Right renal pelvis (tissue), 4 donors: ENCODE results near the gene FLAD1. TPM values are rescaled to one million over a fixed set of nuclear protein-coding genes. Genes with fewer than 3 reads are reported as not detected.
A peak's percentile ranks its signal among the peaks of the same experiment; 100 is the strongest.

Source experiments
- DNase-seq, 4 donors: peaks; one replicate each; pipeline ENCODE4 v3.0.0-alpha.2; 2013; ENCODE audit warnings: low read depth in 4 of 4, low spot score in 3 of 4, missing footprints in 1 of 4
- polyA plus RNA-seq, 4 donors: library from polyadenylated mRNA; unstranded; fragments of 120-200 nt; gene quantifications; one replicate each; pipeline ENCODE4 v1.2.1, GENCODE V29; 2013; ENCODE audit not compliant: insufficient read length in 4 of 4

The FLAD1 gene
- polyA plus RNA-seq, 4 donors = 29.7 to 31.6 (median 30.8) TPM

DNA sequence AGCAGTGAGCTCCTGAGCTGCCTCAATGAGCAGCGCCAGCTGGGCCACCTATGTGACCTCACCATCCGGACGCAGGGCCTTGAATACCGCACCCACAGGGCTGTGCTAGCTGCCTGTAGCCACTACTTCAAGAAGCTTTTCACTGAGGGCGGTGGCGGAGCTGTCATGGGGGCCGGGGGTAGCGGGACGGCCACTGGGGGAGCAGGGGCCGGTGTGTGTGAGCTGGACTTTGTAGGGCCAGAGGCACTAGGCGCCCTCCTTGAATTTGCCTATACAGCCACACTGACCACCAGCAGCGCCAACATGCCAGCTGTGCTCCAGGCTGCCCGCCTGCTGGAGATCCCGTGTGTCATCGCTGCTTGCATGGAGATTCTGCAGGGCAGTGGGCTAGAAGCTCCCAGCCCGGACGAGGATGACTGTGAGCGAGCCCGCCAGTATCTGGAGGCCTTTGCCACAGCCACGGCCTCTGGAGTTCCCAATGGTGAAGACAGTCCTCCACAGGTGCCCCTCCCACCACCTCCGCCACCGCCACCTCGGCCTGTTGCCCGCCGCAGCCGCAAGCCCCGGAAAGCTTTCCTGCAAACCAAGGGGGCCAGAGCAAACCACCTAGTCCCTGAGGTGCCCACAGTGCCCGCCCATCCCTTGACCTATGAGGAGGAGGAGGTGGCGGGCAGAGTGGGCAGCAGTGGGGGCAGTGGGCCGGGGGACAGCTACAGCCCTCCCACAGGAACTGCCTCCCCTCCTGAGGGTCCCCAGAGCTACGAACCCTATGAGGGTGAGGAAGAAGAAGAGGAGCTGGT, 31.8 kb downstream of the FLAD1 start:
- DNase-seq = no peak

DNA sequence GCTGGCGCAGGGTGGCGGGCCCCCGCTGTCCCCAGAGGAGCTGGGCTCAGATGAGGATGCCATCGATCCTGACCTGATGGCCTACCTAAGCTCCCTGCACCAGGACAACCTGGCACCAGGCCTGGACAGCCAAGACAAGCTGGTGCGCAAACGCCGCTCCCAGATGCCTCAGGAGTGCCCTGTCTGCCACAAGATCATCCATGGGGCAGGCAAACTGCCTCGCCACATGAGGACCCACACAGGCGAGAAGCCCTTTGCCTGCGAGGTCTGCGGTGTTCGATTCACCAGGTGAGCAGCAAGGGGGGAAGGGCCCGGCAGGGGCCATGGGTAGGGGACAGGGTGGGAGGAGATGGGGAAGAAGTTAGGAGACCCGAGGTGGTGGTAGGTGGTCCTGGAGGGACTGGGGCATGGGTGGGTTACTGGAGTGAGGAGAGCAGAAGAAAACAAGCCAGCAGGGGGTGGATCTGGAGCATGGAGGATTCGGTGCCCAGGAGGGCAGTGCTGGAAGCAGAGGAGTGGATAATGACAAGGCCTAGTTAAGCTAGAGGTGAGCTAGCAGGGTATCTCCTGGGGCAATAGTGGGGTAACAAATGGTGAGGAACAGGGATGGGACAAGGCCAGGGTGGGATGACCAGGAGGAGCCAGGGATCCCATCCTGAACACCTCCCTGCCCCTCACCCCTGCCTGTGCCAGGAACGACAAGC, 32.5 kb downstream of the FLAD1 start:
- DNase-seq = no peak

DNA sequence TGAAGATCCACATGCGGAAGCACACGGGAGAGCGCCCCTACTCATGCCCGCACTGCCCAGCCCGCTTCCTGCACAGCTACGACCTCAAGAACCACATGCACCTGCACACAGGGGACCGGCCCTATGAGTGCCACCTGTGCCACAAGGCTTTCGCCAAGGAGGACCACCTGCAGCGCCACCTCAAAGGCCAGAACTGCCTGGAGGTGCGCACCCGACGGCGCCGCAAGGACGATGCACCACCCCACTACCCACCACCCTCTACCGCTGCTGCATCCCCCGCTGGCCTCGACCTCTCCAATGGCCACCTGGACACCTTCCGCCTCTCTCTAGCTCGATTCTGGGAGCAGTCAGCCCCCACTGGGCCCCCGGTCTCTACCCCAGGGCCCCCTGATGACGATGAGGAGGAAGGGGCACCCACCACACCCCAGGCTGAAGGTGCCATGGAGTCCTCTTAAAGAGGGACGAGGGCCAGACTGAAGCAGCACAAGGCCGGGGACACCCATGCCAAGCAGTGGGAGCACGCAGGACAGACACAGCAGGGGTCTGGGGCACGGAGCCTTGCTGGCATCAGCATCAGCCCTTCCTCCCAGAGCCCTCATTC, 33.2 kb downstream of the FLAD1 start:
- no peak for DNase-seq

DNA sequence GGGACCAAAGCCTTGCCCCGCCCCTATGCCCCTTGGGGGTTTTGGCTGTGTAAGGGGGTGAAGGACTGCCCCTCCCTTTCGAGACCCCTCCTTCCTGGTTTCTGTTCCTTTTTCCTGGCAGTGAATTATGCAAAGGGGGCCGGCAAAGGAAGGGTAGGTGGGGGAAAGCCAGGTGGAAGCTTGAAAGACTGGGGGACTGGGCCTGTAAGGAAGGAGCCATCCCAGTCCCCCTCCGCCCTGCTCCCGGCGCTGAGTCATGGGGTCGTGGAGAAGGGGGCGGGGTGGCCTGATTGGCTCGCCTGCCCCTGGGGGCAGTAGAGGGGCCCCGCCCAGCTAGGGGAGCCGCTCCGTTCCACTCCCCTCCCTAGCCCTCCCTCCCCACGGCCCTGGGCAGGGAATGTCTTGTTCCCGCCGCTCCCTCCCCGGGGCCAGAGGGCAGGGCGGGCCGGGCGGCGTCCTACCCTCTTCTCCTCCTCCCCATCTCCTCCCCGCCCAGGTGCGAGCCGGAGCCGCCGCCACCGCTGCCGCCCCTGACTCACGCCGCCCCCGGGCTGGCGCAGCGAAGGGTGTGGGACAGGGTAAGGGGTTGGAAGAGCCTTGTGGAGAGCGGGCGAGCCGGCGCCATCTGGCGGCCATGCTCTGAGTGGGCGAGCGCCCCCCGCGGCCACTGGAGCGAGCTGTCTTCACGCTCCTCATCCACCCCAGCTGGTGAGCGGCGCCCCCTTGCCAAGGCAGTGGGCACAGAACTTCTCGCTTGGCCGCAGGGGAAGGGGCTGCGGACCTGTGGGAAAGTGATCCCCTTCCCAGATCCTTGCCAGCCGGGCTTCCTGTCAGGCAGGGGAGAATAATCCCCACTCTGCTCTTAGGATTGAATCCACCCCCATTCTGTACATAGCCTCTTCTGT, 34.1 kb downstream of the FLAD1 start:
- DNase-seq = peak in 1 of 4 donors; percentile 78

DNA sequence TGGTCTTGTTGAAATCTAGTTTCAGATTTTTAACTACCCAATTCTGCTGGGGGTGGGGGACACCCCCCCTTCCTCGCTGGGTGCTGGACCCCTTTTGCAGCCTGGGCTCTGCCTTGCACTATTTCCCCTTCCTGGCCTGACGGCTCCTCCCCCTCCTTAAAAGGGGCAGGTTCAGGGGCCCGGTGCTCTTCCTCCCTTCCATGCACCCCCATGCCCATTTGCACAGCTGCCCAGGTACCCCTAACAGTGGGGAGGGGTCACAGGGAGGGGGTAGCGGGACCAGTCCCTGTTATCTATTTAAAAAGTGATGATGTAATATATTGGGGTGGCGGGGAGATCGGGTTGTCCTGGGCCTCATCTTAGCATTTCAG, 34.8 kb downstream of the FLAD1 start:
- no peak for DNase-seq

DNA sequence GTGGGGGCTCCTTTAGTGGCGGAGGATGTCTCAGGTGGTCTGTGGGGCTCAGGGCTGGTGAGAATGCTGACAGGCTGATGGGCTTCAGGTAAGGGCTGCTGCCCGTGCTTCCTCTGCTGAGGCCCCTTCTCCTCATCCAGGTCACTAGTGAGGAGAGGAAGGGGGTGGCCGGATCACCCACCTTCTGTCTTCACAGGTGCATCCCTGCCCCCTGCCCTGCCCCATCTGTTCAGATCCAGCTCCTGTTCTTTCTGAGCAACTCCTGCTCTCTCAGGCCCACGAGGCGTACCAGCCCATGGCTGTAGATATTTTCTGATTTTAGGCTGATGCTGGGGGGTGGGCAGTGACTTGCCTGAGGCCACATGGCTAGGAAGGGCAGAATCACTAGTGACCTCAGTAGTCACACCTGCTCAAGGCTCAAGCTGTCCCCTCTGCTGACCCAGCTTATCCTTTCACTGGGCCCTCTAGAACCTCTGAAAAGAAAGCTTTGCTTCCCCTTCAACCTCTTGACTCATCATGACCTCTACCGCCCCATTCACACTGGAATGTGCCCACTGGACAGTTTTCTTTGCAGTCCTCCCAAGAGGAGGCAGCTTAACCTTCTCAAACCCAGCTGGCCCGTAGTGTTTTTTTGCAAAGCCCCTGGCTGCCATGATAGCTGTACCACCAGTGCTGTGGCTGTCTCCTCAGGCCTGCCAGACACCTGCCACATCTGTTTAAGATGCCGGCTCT, 35.6 kb downstream of the FLAD1 start:
- DNase-seq = no peak

DNA sequence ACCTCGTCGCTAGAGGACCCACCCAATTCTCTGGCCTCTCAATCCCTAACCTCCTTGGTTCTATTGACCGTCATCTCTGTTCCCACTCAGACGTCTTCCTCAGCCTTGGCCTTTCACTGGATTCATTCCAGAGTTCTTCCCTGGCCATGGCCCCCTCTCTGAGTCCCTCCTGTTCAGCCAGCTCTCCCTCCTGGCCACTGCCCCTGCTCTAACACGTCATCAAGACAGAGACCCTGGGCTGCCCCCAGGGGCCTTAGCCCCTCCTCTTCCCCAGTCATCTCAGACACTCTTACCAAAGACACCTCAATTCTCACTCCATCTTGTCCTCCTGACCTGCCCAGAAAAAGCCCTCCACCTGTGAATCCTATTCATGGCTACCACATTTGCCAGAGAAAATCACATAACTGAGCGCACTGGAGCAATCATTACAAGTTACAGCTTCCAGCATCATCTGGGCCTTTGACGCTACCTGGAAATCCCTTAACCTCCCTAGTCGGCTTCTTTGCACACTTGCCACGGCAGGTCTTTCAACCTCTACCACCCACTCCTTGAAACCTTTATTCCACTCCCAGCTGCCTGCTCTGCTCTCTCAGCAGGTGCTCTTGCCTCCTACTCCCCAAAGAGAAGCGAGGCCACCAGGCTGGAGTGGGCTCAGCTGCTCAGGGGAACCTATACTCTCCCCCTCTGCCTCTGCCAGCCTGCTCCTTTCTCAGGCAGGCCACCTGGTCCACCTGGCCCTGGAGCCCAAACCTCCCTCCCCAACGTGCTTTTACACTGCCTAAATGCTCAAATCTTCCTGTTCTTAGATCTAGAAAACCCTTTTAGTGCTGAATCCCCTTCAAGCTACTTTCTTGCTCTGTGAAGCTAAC, 36.5 kb downstream of the FLAD1 start:
- DNase-seq = no peak

DNA sequence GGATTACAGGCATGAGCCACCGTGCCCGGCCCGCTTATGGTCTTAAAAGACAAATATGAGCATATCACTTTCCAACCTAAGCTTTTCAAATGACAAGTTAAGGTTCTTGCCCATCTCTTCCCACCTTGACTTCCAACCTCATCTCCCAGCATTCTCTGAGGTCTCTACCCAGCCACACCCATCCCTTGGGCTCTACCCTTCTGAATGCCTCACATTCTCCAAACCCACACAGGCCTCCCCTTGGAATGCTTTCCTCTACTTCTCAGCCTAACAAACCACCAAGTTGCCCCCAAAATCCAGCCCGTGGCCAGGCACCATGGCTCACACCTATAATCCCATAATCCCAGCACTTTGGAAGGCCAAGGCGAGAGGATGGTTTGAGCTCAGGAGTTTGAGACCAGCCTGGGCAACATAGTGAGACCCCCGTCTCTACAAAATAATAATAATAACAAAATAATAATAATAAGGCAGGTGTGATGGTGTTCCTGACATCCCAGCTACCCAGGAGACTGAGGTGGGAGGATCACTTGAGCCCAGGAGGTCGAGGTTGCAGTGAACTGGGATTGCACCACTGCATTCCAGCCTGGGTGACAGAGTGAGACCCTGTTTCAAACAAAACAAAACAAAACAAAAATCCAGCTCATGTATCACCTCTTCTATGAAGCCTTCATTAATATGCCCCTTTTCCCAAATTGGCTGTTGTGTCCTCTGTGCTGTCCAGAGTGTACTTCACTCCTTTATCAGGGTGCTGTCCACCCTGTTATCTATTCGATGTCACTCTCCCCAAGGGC, 39.2 kb downstream of the FLAD1 start:
- DNase-seq = no peak

DNA sequence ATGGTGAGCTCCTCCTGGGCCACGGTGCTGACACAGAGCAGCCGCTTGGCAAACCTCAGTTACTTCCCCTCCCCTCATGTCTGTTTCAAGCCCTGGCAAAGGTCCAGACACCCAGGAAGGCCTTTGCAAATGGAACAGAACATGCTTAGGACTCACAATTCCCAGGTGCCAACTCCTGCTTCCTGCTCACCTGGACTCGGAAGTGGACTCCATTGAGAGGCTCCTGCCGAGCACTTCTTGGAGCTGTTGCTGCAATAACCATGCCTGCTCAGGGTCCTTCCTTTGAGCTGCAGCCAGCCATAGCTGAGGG, 39.7 kb downstream of the FLAD1 start:
- no peak for DNase-seq

DNA sequence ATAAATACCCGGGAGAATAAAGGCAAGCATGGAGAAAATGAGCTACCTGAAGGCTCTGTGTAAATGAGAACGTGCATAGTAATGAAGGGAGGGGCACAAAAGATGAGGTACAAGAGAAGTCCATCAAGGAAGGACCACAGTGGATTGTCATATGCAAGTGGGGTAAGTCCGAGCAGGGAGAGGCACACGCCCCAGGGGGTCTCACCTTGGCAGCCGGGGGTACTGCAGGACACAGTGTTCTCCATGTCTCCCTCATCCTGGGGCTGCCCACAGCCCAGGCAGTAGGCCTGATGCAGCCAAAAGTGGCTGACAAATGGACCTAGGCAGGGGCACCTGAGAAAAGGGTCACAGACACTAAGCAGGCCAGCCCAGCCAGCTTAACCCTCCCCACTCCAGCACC, 40.5 kb downstream of the FLAD1 start:
- DNase-seq = no peak

DNA sequence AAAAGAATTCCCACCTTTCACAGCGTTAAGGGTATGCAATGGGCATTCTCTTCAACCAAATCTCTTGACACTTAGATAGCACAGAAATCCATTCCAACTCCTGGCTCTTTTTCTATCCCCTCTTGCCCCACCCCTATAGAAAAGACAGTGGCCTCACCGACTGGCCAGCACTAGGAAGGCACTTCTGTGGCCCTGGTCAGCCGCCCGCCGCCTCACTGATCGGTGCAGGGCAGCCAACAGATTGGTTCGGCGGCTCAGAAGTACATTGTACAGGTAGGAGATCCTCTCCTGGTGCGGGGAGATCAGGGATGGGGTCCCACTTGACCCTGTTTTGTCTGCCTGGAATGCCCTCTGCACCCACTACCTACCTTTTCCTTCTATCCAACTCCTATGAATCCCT, 41.2 kb downstream of the FLAD1 start:
- DNase-seq = no peak

DNA sequence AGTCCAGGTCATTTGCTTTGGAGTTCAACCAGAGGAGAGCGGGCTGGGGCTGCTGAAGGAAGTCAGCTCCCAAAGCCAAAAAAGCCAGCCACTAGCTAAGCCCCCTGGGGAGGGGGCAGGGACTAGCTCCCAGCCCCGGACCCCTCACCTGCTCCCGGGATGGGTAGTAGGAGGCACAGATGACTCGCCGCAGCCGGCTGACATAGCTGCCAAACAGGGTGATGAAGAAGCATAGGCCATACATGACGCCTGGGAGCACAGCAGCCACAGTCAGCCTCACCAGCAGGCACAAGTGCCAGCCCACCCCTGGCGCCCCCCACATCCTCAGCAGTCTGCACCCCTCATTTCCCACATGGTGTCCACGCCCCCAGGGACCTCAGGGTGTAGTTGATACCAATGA, 43.0 kb downstream of the FLAD1 start:
- no peak for DNase-seq

DNA sequence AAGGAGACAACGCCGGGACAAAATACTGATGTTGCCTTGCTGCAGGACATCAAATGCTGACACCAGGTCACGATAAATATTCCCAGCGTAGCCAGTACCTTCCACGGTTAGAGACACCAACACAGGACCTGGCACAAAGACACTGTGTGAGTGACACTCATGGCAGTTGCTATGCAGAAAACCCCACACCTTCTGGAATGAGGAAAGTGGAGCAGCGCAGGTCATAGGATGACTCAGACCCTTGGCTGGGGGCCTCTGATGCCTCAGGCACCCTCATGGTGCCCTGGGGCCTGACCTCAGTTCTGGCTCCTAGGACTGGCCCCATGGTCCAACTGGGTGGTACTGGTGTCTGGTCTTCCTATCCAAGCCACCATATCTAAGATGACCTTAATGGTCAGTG, 43.4 kb downstream of the FLAD1 start:
- no peak for DNase-seq

DNA sequence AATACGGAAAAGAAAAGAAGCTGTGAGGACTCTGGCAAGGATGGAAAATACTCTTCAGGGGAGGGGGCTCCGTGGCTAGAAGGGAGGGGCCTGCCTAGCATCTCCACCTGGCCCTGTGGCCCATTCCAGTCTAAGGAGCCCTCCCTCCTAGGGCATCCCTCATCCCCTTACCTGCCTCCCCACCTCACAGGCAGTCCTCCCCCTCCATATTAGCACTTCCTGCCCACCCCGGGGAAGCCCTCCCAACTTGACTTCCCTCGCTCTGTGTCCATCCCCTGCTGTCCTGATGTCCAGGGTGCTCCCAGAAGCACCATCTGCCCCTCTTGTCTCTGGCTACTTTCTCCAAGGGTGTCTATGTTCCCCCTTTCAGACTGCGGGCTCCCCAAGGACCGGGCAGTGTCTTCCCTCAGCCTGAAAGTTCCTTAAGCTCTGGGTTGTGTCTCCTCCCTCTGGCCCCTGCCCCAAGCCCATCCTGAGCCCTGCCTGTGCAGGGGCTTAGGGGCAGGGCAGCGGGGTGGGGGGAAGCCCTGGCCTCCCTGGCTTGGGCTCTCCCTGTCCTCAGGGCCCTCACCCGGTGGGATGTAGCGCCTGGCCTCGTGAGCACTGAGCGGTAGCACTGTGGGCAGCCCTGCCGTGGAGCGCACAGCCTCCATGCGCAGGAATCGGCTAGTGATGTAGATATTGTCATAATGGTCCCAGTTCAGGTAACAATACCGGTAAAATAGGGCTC, 46.5 kb downstream of the FLAD1 start:
- no peak for DNase-seq

DNA sequence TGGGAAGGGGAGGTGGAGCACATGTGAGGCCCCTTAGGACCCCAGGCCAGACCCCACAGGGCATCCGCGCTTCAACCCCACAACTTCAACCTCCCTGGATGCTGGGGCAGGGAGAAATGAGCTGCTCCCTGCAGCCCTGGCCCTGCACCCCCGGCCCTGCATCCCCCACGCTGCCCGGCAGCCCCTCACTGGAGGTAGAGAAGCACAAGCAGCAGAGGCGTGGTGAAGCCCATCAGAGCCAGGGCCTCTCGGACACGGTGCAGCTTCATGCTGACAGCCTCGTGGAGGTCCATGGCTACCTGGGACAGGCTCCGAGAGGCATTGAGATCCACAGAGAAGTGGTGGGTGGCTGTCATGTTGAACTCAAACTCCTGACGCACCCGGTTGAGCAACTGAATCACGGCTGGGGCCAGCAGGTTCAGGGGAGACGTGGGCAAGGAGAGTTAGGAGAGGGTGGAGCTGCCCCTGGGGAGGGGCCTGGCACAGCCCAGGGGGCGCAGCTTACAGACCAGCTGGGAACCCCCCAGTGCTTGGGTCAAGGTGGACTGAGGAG, 47.2 kb downstream of the FLAD1 start:
- DNase-seq = no peak

DNA sequence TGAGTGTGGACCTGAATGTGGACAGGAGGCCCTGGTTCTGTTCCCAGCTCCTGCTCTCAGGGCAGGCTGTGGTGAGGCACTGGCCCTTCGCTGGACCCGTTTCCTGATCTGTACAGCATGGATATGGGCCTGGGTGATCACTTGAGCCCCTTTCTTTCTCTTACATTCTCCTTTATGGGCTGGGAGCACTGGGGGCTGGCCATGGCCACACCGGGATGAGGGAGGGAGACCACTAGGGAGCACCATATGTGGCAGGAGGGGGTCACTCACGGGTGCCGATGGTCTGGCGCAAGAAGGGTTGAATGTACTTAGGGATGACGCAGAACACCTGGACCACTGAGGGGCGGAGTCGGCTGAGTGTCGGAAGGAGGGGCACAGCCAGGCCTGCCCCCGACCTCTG, 47.8 kb downstream of the FLAD1 start:
- DNase-seq = no peak

DNA sequence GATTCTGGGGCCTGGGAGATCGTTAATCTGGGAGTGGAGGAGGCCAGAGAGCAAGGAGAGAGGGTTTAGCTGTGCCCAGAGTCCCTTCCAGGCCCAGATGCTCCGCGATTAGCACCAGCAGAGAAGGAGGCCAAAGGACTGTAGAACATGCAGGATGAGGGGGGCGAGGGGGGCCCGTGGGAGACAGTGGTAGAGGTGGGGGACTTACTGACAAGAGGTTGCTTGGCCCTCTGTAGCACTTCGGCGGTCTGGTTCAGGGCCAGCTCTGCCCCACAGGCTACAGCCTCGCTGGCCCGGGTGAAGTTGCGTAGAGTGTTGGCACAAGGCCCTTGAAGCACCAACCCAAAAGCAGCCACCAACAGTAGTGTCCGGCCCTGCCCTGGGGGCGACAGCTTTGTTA, 49.7 kb downstream of the FLAD1 start:
- no peak for DNase-seq

DNA sequence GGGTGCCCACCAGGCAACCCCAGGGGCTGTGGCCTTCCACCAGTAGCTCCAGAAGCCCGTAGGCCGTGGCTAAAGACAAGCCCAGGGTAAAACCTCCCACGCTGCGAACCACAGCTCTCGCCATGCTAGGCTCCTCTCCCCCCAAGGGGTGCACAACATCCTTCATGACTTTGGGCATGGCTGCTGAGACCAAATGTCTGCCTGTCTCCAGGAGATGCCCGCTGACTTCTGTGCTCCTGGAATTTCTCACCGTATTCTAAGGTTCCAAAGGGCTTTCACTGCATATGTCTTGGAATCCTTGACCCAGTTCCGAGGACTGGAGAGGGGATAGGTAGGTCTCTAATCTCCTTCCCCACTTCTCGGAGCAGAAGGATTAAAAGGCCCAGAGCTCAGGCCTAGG, 50.4 kb downstream of the FLAD1 start, which contains the start of the genes DCST1 and DCST2:
Gene DCST1, plus strand, starts transcription at position 301 of the 400 bp plus-strand sequence. CDS start 213 bp downstream, outside the sequence.
Gene DCST2, minus strand, starts transcription at position 258 of the 400 bp plus-strand sequence. Its CDS starts 80 bp downstream, at position 178.
- DNase-seq = no peak
